GM10248 (cell line): Measurements from ENCODE around the gene USP14.

Source experiments
- CTCF ChIA-PET: fragments of 300-600 bp; sonication (Branson Sonifier 250); formaldehyde crosslinking; extraction: SDS; loops from one replicate; lab custom pipeline; 2021; ENCODE audit warnings: antibody characterized with exemption; lab: Yijun Ruan, JAX
- POLR2A ChIA-PET: fragments of 350-650 bp; sonication (Branson Sonifier 250); formaldehyde crosslinking; extraction: SDS; loops from one replicate; lab custom pipeline; 2020; ENCODE audit warnings: antibody characterized with exemption; lab: Yijun Ruan, JAX
- DNase-seq: peaks from one replicate; pipeline ENCODE4 v3.0.0; 2012; ENCODE audit errors: extremely low spot score
- TF ChIP-seq, protein P1 (sequence below): IDR thresholded peaks from 2 replicates; pipeline ENCODE4 v1.5.1; 2012; ENCODE audit warnings: mild to moderate bottlenecking, low read depth; ENCODE audit errors: extremely low read depth, missing control alignments, control extremely low read depth

USP14 gene

DNA sequence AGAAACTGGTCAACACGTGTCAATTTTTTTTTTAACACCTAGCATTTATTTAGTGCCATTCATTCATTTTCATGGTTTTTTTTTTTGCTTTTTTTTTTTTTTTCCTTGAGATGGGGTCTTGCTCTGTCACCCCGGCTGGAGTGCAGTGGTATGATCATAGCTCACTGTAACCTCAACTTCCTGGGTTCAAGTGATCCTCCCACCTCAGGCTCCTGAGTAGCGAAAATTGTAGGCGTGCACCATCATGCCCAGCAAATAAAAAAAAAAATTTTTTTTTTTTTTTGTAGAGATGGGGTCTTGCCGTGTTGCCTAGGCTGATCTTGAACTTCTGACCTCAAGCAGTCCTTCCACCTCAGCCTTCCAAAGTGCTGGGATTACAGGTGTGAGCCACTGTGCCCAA, 21.1 kb downstream of the USP14 start:
- ChIA-PET CTCF (no interaction called here), POLR2A (no interaction called here)
- TF ChIP-seq, protein P1, sequence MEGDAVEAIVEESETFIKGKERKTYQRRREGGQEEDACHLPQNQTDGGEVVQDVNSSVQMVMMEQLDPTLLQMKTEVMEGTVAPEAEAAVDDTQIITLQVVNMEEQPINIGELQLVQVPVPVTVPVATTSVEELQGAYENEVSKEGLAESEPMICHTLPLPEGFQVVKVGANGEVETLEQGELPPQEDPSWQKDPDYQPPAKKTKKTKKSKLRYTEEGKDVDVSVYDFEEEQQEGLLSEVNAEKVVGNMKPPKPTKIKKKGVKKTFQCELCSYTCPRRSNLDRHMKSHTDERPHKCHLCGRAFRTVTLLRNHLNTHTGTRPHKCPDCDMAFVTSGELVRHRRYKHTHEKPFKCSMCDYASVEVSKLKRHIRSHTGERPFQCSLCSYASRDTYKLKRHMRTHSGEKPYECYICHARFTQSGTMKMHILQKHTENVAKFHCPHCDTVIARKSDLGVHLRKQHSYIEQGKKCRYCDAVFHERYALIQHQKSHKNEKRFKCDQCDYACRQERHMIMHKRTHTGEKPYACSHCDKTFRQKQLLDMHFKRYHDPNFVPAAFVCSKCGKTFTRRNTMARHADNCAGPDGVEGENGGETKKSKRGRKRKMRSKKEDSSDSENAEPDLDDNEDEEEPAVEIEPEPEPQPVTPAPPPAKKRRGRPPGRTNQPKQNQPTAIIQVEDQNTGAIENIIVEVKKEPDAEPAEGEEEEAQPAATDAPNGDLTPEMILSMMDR, result no peak
- no peak for DNase-seq

DNA sequence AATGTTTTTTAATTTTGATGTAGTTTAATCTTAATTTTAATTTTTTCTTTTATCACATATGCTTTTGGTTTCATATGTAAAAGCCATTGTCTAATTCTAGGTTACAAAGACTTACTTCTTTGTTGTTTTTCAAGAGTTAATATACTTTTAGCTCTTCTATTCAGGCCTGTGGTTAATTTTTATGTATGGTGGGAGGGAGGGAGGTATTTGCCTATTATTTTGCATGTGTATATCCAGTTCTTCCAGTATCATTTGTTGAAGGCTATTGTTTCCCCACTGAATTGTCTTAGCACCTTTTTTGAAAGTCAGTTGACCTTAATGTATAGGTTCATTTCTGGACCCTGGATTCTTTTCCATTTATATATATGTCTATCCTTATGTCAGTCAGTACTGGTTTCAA, 23.4 kb downstream of the USP14 start:
- CTCF ChIA-PET, result interaction anchor here (0.9 kb wide), 1 partner anchor 12 kb away, joined by 3 read pairs; no protein-coding TSS in a partner anchor
- POLR2A ChIA-PET, result no interaction called here
- TF ChIP-seq, protein P1, result no peak
- DNase-seq, result no peak

DNA sequence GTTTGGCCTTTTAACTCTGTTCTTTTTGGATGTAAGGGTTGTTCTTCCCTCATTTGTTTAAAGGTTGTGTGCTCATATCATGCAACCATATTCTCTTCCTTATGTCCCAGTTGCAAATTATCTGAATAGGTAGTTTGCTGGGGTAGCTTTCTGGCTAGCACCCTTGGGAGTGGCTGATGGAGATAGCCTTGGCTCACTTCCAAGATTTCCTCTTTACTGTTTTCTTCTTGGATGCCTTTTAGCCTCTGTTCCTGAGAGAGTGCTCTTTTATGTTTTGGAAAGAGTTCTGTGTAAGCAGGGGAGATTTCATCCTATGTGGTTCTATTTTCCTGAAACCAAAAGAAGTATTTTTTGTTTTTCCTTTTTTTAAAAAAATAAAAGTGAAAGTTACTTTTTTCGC, 25.4 kb downstream of the USP14 start:
- DNase-seq, result no peak
- ChIA-PET CTCF (no interaction called here), POLR2A (no interaction called here)
- TF ChIP-seq, protein P1, result no peak

DNA sequence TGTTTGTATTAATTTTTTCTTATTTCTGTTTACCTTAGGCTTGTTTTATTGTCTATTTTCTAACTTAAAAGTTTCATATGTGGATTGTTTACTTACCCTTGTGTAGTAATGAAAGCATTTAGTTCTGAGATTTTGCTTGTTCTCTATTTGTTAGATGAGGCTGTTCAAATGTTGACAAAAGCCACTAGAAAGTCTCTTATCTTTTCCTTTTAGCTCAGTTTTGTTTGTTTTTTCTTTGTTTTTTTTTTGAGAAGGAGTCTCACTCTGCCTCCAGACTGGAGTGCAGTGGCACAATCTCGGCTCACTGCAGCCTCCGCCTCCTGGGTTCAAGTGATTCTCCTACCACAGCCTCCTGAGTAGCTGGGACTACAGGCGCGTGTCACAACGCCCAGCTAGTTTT, 30.9 kb downstream of the USP14 start:
- ChIA-PET CTCF (no interaction called here), POLR2A (no interaction called here)
- TF ChIP-seq, protein P1, result no peak
- no peak for DNase-seq

DNA sequence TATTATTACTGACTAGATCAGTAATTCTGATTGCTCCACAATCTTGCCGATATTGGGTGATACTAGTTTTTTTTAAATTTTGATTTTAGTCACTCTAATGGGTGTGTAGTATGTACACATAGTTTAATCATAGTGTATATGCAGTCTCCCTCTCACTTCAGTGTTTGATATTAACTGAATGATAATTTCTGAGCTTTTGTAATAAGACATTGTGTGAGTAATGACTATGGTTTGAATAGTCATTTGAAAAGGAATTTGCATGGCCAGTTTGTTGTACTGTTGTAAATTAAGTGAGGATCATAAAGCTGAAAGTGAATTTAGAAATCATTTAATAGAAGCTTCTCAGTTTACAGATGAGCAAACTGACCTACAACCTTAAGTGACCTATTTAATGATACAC, 33.4 kb downstream of the USP14 start:
- ChIA-PET CTCF (interaction anchor here (1.7 kb wide), 1 partner anchor 22 kb away, joined by 4 read pairs; no protein-coding TSS in a partner anchor), POLR2A (no interaction called here)
- DNase-seq, result no peak
- TF ChIP-seq, protein P1, result no peak

DNA sequence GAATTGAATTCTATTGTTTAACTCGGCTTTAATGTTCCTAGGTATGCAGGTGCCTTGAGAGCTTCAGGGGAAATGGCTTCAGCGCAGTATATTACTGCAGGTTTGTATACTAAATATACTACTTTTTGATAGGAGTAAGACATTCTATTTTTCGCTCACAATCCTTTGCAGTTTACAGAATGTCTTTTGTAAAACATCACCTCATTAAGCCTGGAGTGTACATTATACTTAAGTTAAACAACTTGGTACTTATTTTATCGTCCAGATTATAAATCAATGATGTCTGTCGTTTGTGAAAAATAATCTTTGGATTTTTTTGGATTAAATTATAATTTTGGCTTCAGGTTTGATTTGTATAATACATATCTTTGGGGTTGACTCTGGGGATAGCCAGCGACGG, 34.4 kb downstream of the USP14 start:
- TF ChIP-seq, protein P1, result no peak
- ChIA-PET CTCF (interaction anchor here (1.7 kb wide), 1 partner anchor 21 kb away, joined by 4 read pairs; no protein-coding TSS in a partner anchor), POLR2A (no interaction called here)
- DNase-seq, result no peak

DNA sequence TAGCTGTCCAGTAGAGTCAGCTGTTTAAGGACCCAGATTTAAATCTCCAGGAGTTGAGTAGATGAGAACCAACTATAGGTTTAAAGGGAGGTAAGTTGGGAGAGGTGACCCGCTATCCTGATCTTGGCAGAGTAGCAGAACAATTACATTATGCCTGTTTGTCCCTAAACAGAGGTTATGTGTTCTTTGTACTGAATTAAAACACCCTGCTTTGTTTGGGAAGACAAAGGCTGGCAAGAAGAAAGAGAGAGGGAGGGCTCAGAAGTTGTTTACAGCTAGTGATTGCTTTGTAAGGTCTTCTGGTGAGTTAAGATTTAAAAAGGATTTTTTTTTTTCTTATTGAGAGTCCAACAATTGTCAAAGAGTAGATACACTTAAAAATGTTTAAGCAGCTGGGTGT, 37.3 kb downstream of the USP14 start:
- CTCF ChIA-PET, result no interaction called here
- no peak for DNase-seq
- POLR2A ChIA-PET, result no interaction called here
- TF ChIP-seq, protein P1, result no peak
